GM18873 (cell line): Measurements from ENCODE around the gene KCNQ1.

ENCODE experiments used
- ATAC-seq: cut with Tn5 transposase; IDR thresholded peaks from one replicate; pipeline ENCODE4 v1.9.1; 2021; ENCODE audit warnings: mild to moderate bottlenecking, moderate library complexity, moderate number of reproducible peaks; ENCODE audit not compliant: unreplicated experiment, low FRiP score

Gene KCNQ1

DNA sequence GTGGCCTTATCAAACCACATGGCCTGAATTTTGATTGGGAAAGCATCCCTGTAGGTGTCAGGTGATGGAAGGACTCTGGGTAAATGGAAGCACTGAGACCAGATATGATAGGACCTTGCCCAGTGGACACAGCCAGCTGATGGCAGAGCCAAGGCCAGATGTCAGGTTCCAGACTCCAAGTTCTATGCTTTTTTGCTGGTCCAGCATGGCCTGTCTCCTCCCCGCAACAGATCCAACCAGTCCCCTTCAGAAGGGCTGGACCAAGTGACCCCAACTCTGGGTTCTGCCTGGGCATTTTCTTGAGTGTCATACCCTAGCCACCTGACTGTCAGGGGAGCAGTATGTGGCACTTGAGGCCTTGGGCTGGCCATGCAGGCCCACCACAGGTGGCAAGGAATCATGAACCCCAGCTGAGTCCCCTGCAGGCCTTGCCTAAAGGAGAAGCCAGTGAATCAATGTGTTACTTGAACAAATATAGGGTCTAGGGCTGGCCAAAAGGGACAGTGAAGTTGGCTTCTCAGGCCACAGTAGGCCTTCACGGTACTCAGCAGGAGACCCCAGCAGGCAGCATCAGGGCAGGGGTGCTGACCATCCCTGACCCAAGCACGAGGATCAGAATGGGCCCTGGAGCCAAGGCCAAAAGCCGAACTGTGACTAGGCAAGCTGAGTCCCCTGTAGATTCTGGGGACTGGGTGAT is 227.9 kb downstream of the KCNQ1 start:
- no peak for ATAC-seq

- no peak for ATAC-seq
Measured at GRCh38 chr11:2673250-2673610, 228.4 kb downstream of the KCNQ1 start.

DNA sequence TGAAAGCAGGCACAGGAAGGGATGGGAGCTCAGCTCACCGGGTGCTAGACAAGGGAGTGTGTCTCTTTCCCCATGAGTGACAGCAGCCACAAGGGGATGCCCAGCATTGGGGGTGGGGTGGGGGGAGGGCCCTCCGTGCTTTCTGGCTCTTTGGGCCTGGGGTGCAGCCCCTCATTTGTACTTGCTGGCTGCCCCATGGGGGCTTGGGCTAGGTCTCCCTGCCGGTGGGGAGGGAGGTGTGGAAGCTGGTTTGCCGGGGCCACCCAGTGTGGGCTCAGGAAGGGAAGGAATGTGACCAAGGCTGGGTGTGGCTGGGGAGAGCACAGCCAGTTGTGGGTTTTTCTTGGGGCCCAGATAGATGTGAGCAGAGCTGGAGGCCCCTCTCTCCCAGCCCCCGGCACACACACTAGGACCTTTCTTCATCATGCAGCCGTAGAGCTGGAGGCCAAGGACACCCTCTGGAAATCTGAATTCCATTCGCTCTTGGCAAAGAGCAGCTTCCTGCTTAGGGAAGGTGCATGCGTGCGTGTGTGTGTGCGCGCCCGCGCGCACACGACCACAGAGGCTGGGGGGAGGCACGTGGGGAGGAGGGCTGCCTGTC is 229.2 kb downstream of the KCNQ1 start:
- no peak for ATAC-seq

- no peak for ATAC-seq
Measured at GRCh38 chr11:2674658-2675131, 229.9 kb downstream of the KCNQ1 start.

DNA sequence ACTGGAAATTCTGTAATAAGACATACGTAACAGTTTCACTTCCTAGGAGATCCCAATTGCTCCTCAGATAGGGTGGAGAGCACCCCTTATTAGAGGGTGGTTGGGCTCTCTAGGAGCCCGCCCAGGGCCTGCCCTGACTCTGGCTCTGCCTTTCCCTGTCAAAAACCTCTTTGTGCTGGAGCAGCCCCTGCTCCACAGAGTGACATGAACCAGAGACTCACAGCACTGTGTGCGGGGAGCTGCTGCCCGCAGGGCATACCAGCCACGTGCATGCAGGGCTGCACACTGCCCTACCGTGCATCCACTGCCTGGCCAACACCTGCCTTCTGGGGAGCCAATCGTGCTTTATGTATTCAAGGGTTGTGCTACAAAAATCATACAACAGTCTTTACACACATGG is 230.7 kb downstream of the KCNQ1 start:
- no peak for ATAC-seq

DNA sequence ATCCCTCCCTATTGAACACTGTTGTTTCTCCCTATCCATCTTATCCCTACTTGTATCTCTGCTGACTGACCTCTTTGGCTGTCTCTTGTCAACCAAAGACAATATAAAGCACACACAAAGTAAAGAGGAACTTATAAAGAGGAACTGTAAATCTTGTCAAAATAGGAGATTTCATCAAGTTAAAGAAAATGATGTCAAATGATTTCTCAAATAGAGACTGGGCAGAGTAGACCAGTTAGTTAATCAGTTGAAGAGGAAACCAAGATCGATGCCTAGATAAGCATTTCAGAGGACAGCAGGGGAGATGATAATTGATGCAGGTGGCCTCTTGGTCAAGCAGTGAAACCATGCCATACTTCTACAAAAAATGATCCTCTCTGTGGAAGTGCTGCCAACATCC is 232.3 kb downstream of the KCNQ1 start:
- no peak for ATAC-seq

GRCh38 chr11:2678396-2678795 is 233.6 kb downstream of the KCNQ1 start:
- no peak for ATAC-seq

- ATAC-seq, result no peak
Measured at GRCh38 chr11:2679011-2679676, 234.3 kb downstream of the KCNQ1 start.

DNA sequence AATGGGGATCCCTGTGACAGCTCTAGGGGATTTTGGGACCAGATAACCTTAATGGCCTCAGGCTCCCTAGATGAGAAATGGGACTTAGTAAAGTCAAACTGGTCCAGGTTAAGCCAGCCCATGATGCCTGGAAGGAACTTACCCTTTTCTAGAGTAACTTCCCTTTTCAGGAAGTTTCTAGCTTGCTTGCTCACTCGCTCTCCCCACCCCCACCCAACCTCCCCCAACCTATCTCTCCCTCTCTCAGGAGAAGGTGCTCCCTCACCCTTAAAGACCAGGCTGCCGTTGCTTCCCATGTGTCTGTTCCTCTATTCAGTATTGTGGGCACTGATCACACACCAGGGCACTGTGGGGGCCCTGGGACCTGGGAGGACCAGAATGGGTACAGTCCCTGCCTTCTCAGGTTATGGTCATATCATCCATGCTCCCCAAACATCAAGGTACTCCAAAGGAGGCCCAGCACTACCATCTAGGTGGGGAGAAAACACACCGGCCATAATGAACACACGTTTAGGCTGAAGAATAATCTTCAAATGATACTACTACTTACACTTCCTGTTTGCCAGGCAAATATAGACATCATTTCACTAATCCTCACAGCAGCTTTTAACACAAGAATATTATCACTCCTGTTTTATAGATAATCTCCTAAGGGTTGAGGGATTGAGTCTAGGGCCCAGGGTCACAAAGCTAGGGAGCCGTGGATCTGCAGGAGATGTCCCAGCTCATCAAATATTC is 236.8 kb downstream of the KCNQ1 start:
- no peak for ATAC-seq

- ATAC-seq, result no peak
Measured at GRCh38 chr11:2683806-2684205, 239.0 kb downstream of the KCNQ1 start.

- ATAC-seq, result no peak
Measured at GRCh38 chr11:2684581-2684980, 239.8 kb downstream of the KCNQ1 start.

- ATAC-seq, result no peak
Measured at GRCh38 chr11:2685051-2685450, 240.2 kb downstream of the KCNQ1 start.

DNA sequence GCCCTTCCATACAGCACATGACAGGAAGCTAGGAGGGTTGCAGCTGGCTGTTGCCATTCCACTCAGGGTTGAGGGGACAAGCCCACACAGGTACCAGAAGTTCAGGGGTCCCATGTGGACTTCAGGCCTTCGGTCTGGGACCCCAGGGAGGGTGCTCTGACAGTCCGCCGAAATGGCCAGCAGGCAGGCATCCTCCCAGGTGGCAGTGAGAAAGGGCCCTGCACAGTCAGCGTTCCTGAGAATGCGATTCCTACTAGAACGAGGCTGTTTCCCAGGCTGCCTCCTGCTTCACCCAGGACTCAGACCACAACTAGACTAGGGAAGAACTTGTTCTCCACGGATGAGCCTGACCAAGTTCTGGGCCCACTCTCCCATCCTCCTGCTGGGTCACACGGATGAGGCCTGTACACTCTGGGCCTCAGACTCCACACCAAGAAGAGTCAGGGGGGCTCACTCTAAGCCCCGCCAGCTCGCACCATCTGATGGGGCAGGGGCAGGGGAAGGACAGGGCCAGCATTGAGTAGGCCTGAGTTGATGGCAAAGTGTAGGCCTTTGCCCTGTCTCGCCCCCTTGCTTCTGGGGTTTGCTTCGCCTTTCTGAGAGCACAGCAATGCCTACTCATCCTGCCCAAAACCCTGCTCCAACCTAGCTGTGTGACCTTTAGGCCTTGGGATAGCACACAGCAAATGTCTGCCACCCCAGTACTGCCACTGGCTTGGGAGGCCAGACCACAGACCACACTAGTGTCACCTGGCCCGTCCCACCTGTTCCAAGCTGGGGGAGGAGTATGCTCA is 241.0 kb downstream of the KCNQ1 start:
- ATAC-seq, result no peak

- no peak for ATAC-seq
Measured at GRCh38 chr11:2686360-2687222, 241.8 kb downstream of the KCNQ1 start.

- no peak for ATAC-seq
Measured at GRCh38 chr11:2687223-2687530, 242.4 kb downstream of the KCNQ1 start.

- ATAC-seq, result no peak
Measured at GRCh38 chr11:2687782-2688191, 243.0 kb downstream of the KCNQ1 start.

GRCh38 chr11:2688381-2689231 is 243.8 kb downstream of the KCNQ1 start:
- no peak for ATAC-seq

GRCh38 chr11:2689651-2690575 is 245.1 kb downstream of the KCNQ1 start:
- ATAC-seq, result no peak
